H1 (cell line): ENCODE results near the gene PAX6. TPM values are rescaled to one million over a fixed set of nuclear protein-coding genes. Genes with fewer than 3 reads are reported as not detected.
A peak's percentile ranks its signal among the peaks of the same experiment; 100 is the strongest.

Experiments used
- CTCF ChIA-PET: fragments of 300-600 bp; sonication (Branson Sonifier 250); formaldehyde crosslinking; loops from one replicate; lab custom pipeline; 2021; ENCODE audit not compliant: partially characterized antibody; lab: Charles Lee
- POLR2A ChIA-PET: fragments of 300-600 bp; sonication (Branson Sonifier 250); formaldehyde crosslinking; loops from one replicate; lab custom pipeline; 2021; ENCODE audit warnings: inconsistent platforms; ENCODE audit not compliant: partially characterized antibody; lab: Charles Lee
- DNase-seq, 2 experiments: peaks; one replicate each; pipeline versions ENCODE4 v3.0.0 to v3.0.0-alpha.2; 2010 to 2022; ENCODE audit warnings: low spot score in 2 of 2, low read depth in 1 of 2, mixed read lengths in 1 of 2
- FAIRE-seq: peaks from 2 replicates; lab custom pipeline; 2011; peaks lifted over from hg19 to GRCh38; lab: Jason Lieb, UNC
- H2AFZ ChIP-seq: 2 replicates; pipeline ENCODE4 v1.8.1; 2012; ENCODE audit warnings: low read length, inconsistent platforms
- H2AK5ac ChIP-seq: 2 replicates; pipeline ENCODE4 v1.6.1; 2013; ENCODE audit warnings: low read depth, low read length
- H2BK120ac ChIP-seq: replicated peaks from 2 replicates; pipeline ENCODE3; 2013; ENCODE audit warnings: low read depth, low read length, inconsistent platforms
- H2BK12ac ChIP-seq: 2 replicates; pipeline ENCODE4 v1.6.1; 2013; ENCODE audit warnings: low read depth, low read length
- H2BK15ac ChIP-seq: 2 replicates; pipeline ENCODE4 v1.6.1; 2013; ENCODE audit warnings: low read length
- H2BK20ac ChIP-seq: 2 replicates; pipeline ENCODE4 v1.6.1; 2013; ENCODE audit warnings: low read length
- H2BK5ac ChIP-seq: 2 replicates; pipeline ENCODE4 v1.6.1; 2013; ENCODE audit warnings: low read depth, low read length
- H3K14ac ChIP-seq: 2 replicates; pipeline ENCODE4 v1.6.1; 2013; ENCODE audit warnings: inconsistent platforms; ENCODE audit not compliant: insufficient read length
- H3K18ac ChIP-seq: 2 replicates; pipeline ENCODE4 v1.6.1; 2013; ENCODE audit warnings: low read length; ENCODE audit errors: extremely low read depth
- H3K23ac ChIP-seq: 2 replicates; pipeline ENCODE4 v1.6.1; 2013; ENCODE audit warnings: inconsistent platforms; ENCODE audit not compliant: insufficient read length
- H3K23me2 ChIP-seq: 2 replicates; pipeline ENCODE4 v1.6.1; 2013; ENCODE audit warnings: low read depth, low read length
- H3K27ac ChIP-seq: 2 replicates; pipeline ENCODE4 v1.6.1; 2011; ENCODE audit warnings: low read depth, low read length, inconsistent platforms
- H3K27me3 ChIP-seq, 4 experiments: replicated peaks in 1 of 4; 1 replicate in 1 of 4; 2 replicates in 3 of 4; pipeline versions ENCODE4 v1.6.1 to v1.8.1; 2011 to 2013; ENCODE audit warnings: low read length in 3 of 4, mild to moderate bottlenecking in 3 of 4, inconsistent platforms in 2 of 4, mixed read lengths in 2 of 4, moderate library complexity in 1 of 4; ENCODE audit not compliant: control insufficient read depth in 3 of 4, insufficient read depth in 3 of 4; ENCODE audit errors: extremely low read depth in 1 of 4
- H3K36me3 ChIP-seq, 4 experiments: 2 replicates each; pipeline versions ENCODE4 v1.6.1 to v1.8.1; 2011 to 2013; ENCODE audit warnings: mild to moderate bottlenecking in 4 of 4, low read length in 3 of 4, moderate library complexity in 2 of 4, control low read depth in 1 of 4, inconsistent platforms in 1 of 4; ENCODE audit not compliant: insufficient read depth in 4 of 4, control insufficient read depth in 2 of 4
- H3K4ac ChIP-seq: replicated peaks from 2 replicates; pipeline ENCODE3; 2013; ENCODE audit warnings: low read length, low read depth, mixed read lengths, inconsistent platforms; ENCODE audit not compliant: insufficient read length
- H3K4me1 ChIP-seq, 4 experiments: replicated peaks in 1 of 4; 1 replicate in 1 of 4; 2 replicates in 3 of 4; pipeline versions ENCODE4 v1.6.1 to v1.8.1; 2011 to 2013; ENCODE audit warnings: low read length in 3 of 4, inconsistent platforms in 2 of 4, mixed read lengths in 1 of 4; ENCODE audit not compliant: insufficient read depth in 4 of 4, control insufficient read depth in 3 of 4
- H3K4me2 ChIP-seq, 2 experiments: 2 replicates each; pipeline versions ENCODE4 v1.6.1 to v1.8.1; 2011 to 2013; ENCODE audit warnings: low read depth in 2 of 2, low read length in 2 of 2, control low read depth in 1 of 2, inconsistent platforms in 1 of 2, mild to moderate bottlenecking in 1 of 2; ENCODE audit not compliant: insufficient read depth in 1 of 2
- H3K4me3 ChIP-seq, 4 experiments: fragments of 200-600, 300-600 bp in 1 of 4; sonication (generic), shearing (Covaris generic), sonication (Bioruptor Twin) in 1 of 4; 2 replicates each; pipeline versions ENCODE4 v1.5.1 to v1.8.1; 2011 to 2016; ENCODE audit warnings: low read length in 4 of 4, low read depth in 3 of 4, control low read depth in 2 of 4, inconsistent platforms in 2 of 4, mild to moderate bottlenecking in 2 of 4, mixed read lengths in 1 of 4, moderate library complexity in 1 of 4; ENCODE audit not compliant: insufficient read depth in 2 of 4; ENCODE audit errors: extremely low read depth in 1 of 4
- H3K56ac ChIP-seq: replicated peaks from 2 replicates; pipeline ENCODE3; 2013; ENCODE audit warnings: low read depth, mild to moderate bottlenecking, mixed read lengths, low read length, inconsistent platforms; ENCODE audit not compliant: insufficient read length
- H3K79me1 ChIP-seq: 2 replicates; pipeline ENCODE4 v1.6.1; 2013; ENCODE audit warnings: low read depth, low read length, control low read depth
- H3K79me2 ChIP-seq, 2 experiments: 2 replicates each; pipeline versions ENCODE4 v1.6.1 to v1.8.1; 2012 to 2013; ENCODE audit warnings: low read length in 2 of 2, mild to moderate bottlenecking in 2 of 2, inconsistent platforms in 1 of 2; ENCODE audit not compliant: insufficient read depth in 2 of 2, control insufficient read depth in 1 of 2
- H3K9ac ChIP-seq, 4 experiments: replicated peaks in 1 of 4; 1 replicate in 1 of 4; 2 replicates in 3 of 4; pipeline versions ENCODE4 v1.6.1 to v1.8.1; 2011 to 2013; ENCODE audit warnings: low read depth in 3 of 4, low read length in 3 of 4, control low read depth in 2 of 4, mild to moderate bottlenecking in 2 of 4, moderate library complexity in 2 of 4, inconsistent platforms in 1 of 4; ENCODE audit errors: extremely low read depth in 1 of 4
- H3K9me3 ChIP-seq, 2 experiments: 2 replicates each; pipeline versions ENCODE4 v1.6.1 to v1.8.1; 2012 to 2013; ENCODE audit warnings: mild to moderate bottlenecking in 2 of 2, moderate library complexity in 2 of 2, control low read depth in 1 of 2, inconsistent platforms in 1 of 2, low read depth in 1 of 2, low read length in 1 of 2, mixed read lengths in 1 of 2; ENCODE audit not compliant: insufficient read depth in 2 of 2
- H4K20me1 ChIP-seq, 2 experiments: replicated peaks in 1 of 2; 2 replicates each; pipeline versions ENCODE3 to v1.8.1; 2011 to 2013; ENCODE audit warnings: inconsistent platforms in 2 of 2, low read length in 2 of 2, mild to moderate bottlenecking in 1 of 2; ENCODE audit not compliant: insufficient read depth in 2 of 2, control insufficient read depth in 1 of 2
- H4K5ac ChIP-seq: 2 replicates; pipeline ENCODE4 v1.6.1; 2013; ENCODE audit warnings: low read length, low read depth, mixed read lengths, inconsistent platforms; ENCODE audit not compliant: insufficient read length
- H4K8ac ChIP-seq: 2 replicates; pipeline ENCODE4 v1.8.0; 2013; ENCODE audit warnings: mild to moderate bottlenecking, moderate library complexity, low read length, inconsistent platforms; ENCODE audit not compliant: insufficient read depth; ENCODE audit errors: extremely low read depth
- H4K91ac ChIP-seq: replicated peaks from 2 replicates; pipeline ENCODE3; 2013; ENCODE audit warnings: low read length, mixed read lengths, inconsistent platforms; ENCODE audit not compliant: insufficient read length
- BCL11A ChIP-seq, 2 experiments: IDR thresholded peaks; one replicate each; pipeline ENCODE4 v1.6.1; 2011; ENCODE audit warnings: low read depth in 2 of 2, low read length in 2 of 2, mild to moderate bottlenecking in 2 of 2
- CEBPB ChIP-seq: IDR thresholded peaks from 2 replicates; pipeline ENCODE4 v1.6.1; 2012; ENCODE audit warnings: low read depth, low read length
- CTBP2 ChIP-seq: IDR thresholded peaks from 2 replicates; pipeline ENCODE4 v1.7.0; 2011; ENCODE audit warnings: borderline replicate concordance, mild to moderate bottlenecking, moderate library complexity, mixed read lengths, low read length; ENCODE audit not compliant: insufficient read depth, insufficient read length
- RNF2 ChIP-seq: fragments of 200-900, 300-1000 bp; sonication (generic); IDR thresholded peaks from 2 replicates; pipeline ENCODE4 v1.7.1; 2016; ENCODE audit warnings: borderline replicate concordance, low read depth, mild to moderate bottlenecking, antibody characterized with exemption, low read length; ENCODE audit not compliant: poor library complexity, severe bottlenecking; ENCODE audit errors: missing control alignments
- RXRA ChIP-seq: IDR thresholded peaks from 2 replicates; pipeline ENCODE4 v1.6.1; 2011; ENCODE audit warnings: low read depth, mild to moderate bottlenecking, low read length, moderate library complexity; ENCODE audit not compliant: insufficient read depth
- TCF12 ChIP-seq: IDR thresholded peaks from 2 replicates; pipeline ENCODE4 v1.6.1; 2011; ENCODE audit warnings: low read depth, mild to moderate bottlenecking, low read length
- WGBS, 2 experiments: shearing (Covaris generic) in 1 of 2; methylation state at CpG; one replicate each; pipeline versions ENCODE4 v1.1.6 to v1.1.7; 2013 to 2015; ENCODE audit warnings: low lambda C conversion rate in 2 of 2, mixed read lengths in 2 of 2, inconsistent platforms in 1 of 2, low coverage in 1 of 2, missing lambda C conversion rate in 1 of 2; ENCODE audit not compliant: insufficient replicate concordance in 2 of 2, insufficient coverage in 1 of 2, insufficient read length in 1 of 2; ENCODE audit errors: extremely low coverage in 1 of 2, missing lambda C conversion rate in 1 of 2; 5-methylcytosine and 5-hydroxymethylcytosine counted together
- polyA plus RNA-seq, 7 experiments: library from polyadenylated mRNA; depleted of rRNA in 3 of 7; stranded (reverse) in 5 of 7; unstranded in 2 of 7; fragments of >200 nt in 5 of 7; fragments of 200-250 nt in 2 of 7; gene quantifications; 1 replicate in 5 of 7; 2 replicates in 1 of 7; 4 replicates in 1 of 7; pipeline versions ENCODE4 v1.2.1 to v1.2.3, GENCODE V29; 2011 to 2013; ENCODE audit warnings: missing spikeins in 2 of 7, mixed read lengths in 2 of 7
- total RNA-seq: library from RNA; stranded (reverse); fragmentation: NEBNext Ultra II Directional; extraction: Animal tissue kit (Norgen Biotek cat#: 25700); gene quantifications from 2 replicates; pipeline ENCODE4 v1.2.1, GENCODE V29; 2021

The PAX6 gene
- total and polyA plus RNA-seq, 2 of the 8 experiments (the other 6 are each of a cell fraction or from before 2014, with no cell fraction given): 0.30 to 0.65 TPM

GRCh38 chr11:31802609-31802989, 8.5 kb downstream of the PAX6 start:
- no peaks in the 10 kb centered on the region for H3K79me1 ChIP-seq
- H3K9me3 ChIP-seq: no peaks in the 10 kb centered on the region
- H3K14ac ChIP-seq: no peak overlapping the region
- H3K23ac ChIP-seq: no peak overlapping the region
- no peak overlapping the region for H3K56ac ChIP-seq
- ChIA-PET CTCF (interaction anchor here (0.7 to 6.7 kb wide), 4 partner anchors 10 to 165 kb away, joined by 3 to 59 read pairs (median 4); no protein-coding TSS in a partner anchor), POLR2A (interaction anchor here (1.5 kb wide), 1 partner anchor 10 kb away, joined by 5 read pairs; no protein-coding TSS in a partner anchor)
- 5% methylated on average over 16 of the region's 20 CpGs; no CpG with 5 or more reads in 1 of the 2 experiments for WGBS, 2 experiments
- peaks cover 2 to 35% of the 10 kb centered on the region in 2 experiments for H4K20me1 ChIP-seq
- H4K5ac ChIP-seq: no peak overlapping the region
- H3K36me3 ChIP-seq: no peaks in the 10 kb centered on the region; a peak in 1 of 8 replicates
- no peak overlapping the region for H2BK15ac ChIP-seq
- peaks cover 7% of the 10 kb centered on the region; the same call in 1 of the 2 replicates for H3K23me2 ChIP-seq
- H2BK20ac ChIP-seq: 0 out of 2 replicates have a peak overlapping the region, but pooled peaks have one; percentile 73
- TF ChIP-seq RXRA (no peak), CTBP2 (no peak), RNF2 (peak; percentile 18), CEBPB (no peak), TCF12 (0 out of 2 replicates have a peak, but pooled peaks have one; percentile 2), BCL11A (IDR thresholded peaks at IDR 0.05; ENCODE audit: low read depth in 2 of 2, low read length in 2 of 2) (no peak)
- no peak overlapping the region for H3K27ac ChIP-seq
- H3K27me3 ChIP-seq: peaks cover 89 to 100% (median 97%) of the 10 kb centered on the region in 4 experiments
- DNase-seq (peak in 1 of 2 experiments; percentile 63), FAIRE-seq (no peak)
- H3K4ac ChIP-seq: no peak overlapping the region
- no peak overlapping the region for H3K18ac ChIP-seq
- H3K79me2 ChIP-seq: no peaks in the 10 kb centered on the region
- peaks cover 24 to 43% (median 26%) of the 10 kb centered on the region in 4 experiments for H3K4me1 ChIP-seq
- no peak overlapping the region for H4K91ac ChIP-seq
- H2BK120ac ChIP-seq: no peak overlapping the region
- H3K9ac ChIP-seq: no peak overlapping the region
- H2AK5ac ChIP-seq: 0 out of 2 replicates have a peak overlapping the region, but pooled peaks have one; percentile 11
- H2BK5ac ChIP-seq: no peak overlapping the region
- no peak overlapping the region for H2AFZ ChIP-seq
- peak overlapping the region in 1 of 2 experiments; percentile 56; a peak in 1 of 4 replicates for H3K4me2 ChIP-seq
- H3K4me3 ChIP-seq: no peak overlapping the region
- no peak overlapping the region for H4K8ac ChIP-seq
- peak overlapping the region; percentile 96; the same call in 1 of the 2 replicates for H2BK12ac ChIP-seq
